MM.1S (cell line): ENCODE data around the gene TNRC18.

Experiments used
- DNase-seq: peaks from one replicate; pipeline ENCODE4 v3.0.0-alpha.2; 2015
- H2AFZ ChIP-seq: fragments of 300-600 bp; sonication (generic); 2 replicates; pipeline ENCODE4 v1.6.0; 2016; ENCODE audit warnings: antibody characterized with exemption, low read length
- H3F3A ChIP-seq: fragments of 300-600 bp; sonication (generic); 2 replicates; pipeline ENCODE4 v1.6.1; 2016; ENCODE audit warnings: mild to moderate bottlenecking, antibody characterized with exemption, low read length, moderate library complexity, mixed read lengths; ENCODE audit not compliant: insufficient read depth
- H3K27ac ChIP-seq: fragments of 300-600 bp; sonication (generic); 2 replicates; pipeline ENCODE4 v1.5.1; 2016; ENCODE audit warnings: mild to moderate bottlenecking, low read length
- H3K27me3 ChIP-seq: fragments of 300-600 bp; sonication (generic); replicated peaks from 2 replicates; pipeline ENCODE4 v1.6.0; 2016; ENCODE audit warnings: low read length; ENCODE audit not compliant: insufficient read depth
- H3K36me3 ChIP-seq: fragments of 300-600 bp; sonication (generic); replicated peaks from 2 replicates; pipeline ENCODE4 v1.6.1; 2016; ENCODE audit warnings: mild to moderate bottlenecking, low read length, mixed read lengths; ENCODE audit not compliant: insufficient read depth
- H3K4me1 ChIP-seq: fragments of 300-600 bp; sonication (generic); 2 replicates; pipeline ENCODE4 v1.6.1; 2016; ENCODE audit warnings: low read length, mixed read lengths
- H3K4me2 ChIP-seq: fragments of 300-600 bp; sonication (generic); 2 replicates; pipeline ENCODE4 v1.6.0; 2016; ENCODE audit warnings: low read depth, low read length
- H3K4me3 ChIP-seq: fragments of 300-600 bp; sonication (generic); 2 replicates; pipeline ENCODE4 v1.5.1; 2016; ENCODE audit warnings: low read length, mixed read lengths
- H3K79me2 ChIP-seq: fragments of 300-600 bp; sonication (generic); 2 replicates; pipeline ENCODE4 v1.6.1; 2016; ENCODE audit warnings: mixed run types, low read length, mixed read lengths
- H3K9ac ChIP-seq: fragments of 300-600 bp; sonication (generic); 2 replicates; pipeline ENCODE4 v1.6.1; 2016; ENCODE audit warnings: low read length, mixed read lengths
- H3K9me2 ChIP-seq: fragments of 300-600 bp; sonication (generic); replicated peaks from 2 replicates; pipeline ENCODE4 v1.6.1; 2016; ENCODE audit warnings: mild to moderate bottlenecking, low read length, mixed read lengths; ENCODE audit not compliant: insufficient read depth
- H3K9me3 ChIP-seq: fragments of 300-600 bp; sonication (generic); replicated peaks from 2 replicates; pipeline ENCODE4 v1.6.1; 2016; ENCODE audit warnings: mild to moderate bottlenecking, low read length, mixed read lengths; ENCODE audit not compliant: insufficient read depth
- H4K20me1 ChIP-seq: fragments of 300-600 bp; sonication (generic); 2 replicates; pipeline ENCODE4 v1.6.1; 2016; ENCODE audit warnings: mild to moderate bottlenecking, low read length, moderate library complexity, mixed read lengths; ENCODE audit not compliant: insufficient read depth
- CTCF ChIP-seq: fragments of 300-600 bp; sonication (generic); IDR thresholded peaks from 2 replicates; pipeline ENCODE4 v1.5.1; 2016; ENCODE audit warnings: antibody characterized with exemption, low read length, mixed read lengths
- EZH2 ChIP-seq: fragments of 300-600 bp; sonication (generic); optimal IDR thresholded peaks from 2 replicates; pipeline ENCODE3; 2017; ENCODE audit warnings: low read depth, mild to moderate bottlenecking, antibody characterized with exemption, low read length, mixed read lengths
- EZH2phosphoT487 ChIP-seq: fragments of 300-600 bp; sonication (generic); IDR thresholded peaks from 2 replicates; pipeline ENCODE4 v1.6.1; 2018; ENCODE audit warnings: antibody characterized with exemption, low read length

TNRC18 gene

GRCh38 chr7:5456409-5456808 lies 32.8 kb upstream of the TNRC18 start:
- no peaks in the 10 kb centered on the region; the same call in 1 of the 2 replicates for H3K27me3 ChIP-seq
- DNase-seq: no peak
- H3K9me2 ChIP-seq: no peaks in the 10 kb centered on the region
- no peaks in the 10 kb centered on the region for H3K4me1 ChIP-seq
- no peaks in the 10 kb centered on the region for H3F3A ChIP-seq
- H2AFZ ChIP-seq: no peak overlapping the region
- TF ChIP-seq EZH2: no peak
- TF ChIP-seq CTCF: no peak
- TF ChIP-seq EZH2phosphoT487: no peak
- no peaks in the 10 kb centered on the region for H3K79me2 ChIP-seq
- H4K20me1 ChIP-seq: no peaks in the 10 kb centered on the region
- H3K9ac ChIP-seq: no peak overlapping the region
- no peak overlapping the region for H3K4me2 ChIP-seq
- no peaks in the 10 kb centered on the region for H3K36me3 ChIP-seq
- H3K4me3 ChIP-seq: no peak overlapping the region
- no peak overlapping the region for H3K27ac ChIP-seq
- H3K9me3 ChIP-seq: no peaks in the 10 kb centered on the region

GRCh38 chr7:5455581-5456219 lies 32.1 kb upstream of the TNRC18 start:
- Histone ChIP-seq H3K9me3 (no peaks in the 10 kb centered on the region), H3F3A (no peaks in the 10 kb centered on the region), H3K9me2 (no peaks in the 10 kb centered on the region), H3K4me3 (no peak overlapping the region), H3K36me3 (no peaks in the 10 kb centered on the region), H2AFZ (no peak overlapping the region), H3K27ac (no peak overlapping the region), H3K27me3 (no peaks in the 10 kb centered on the region; the same call in 1 of the 2 replicates), H3K4me1 (no peaks in the 10 kb centered on the region), H3K4me2 (no peak overlapping the region), H3K79me2 (no peaks in the 10 kb centered on the region), H4K20me1 (no peaks in the 10 kb centered on the region), H3K9ac (no peak overlapping the region)
- no peak for DNase-seq
- TF ChIP-seq EZH2 (no peak), CTCF (no peak), EZH2phosphoT487 (no peak)

GRCh38 chr7:5455175-5455574 lies 31.5 kb upstream of the TNRC18 start:
- TF ChIP-seq EZH2phosphoT487 (no peak), CTCF (no peak), EZH2 (no peak)
- Histone ChIP-seq H3K9me2 (no peaks in the 10 kb centered on the region), H4K20me1 (no peaks in the 10 kb centered on the region), H3K36me3 (no peaks in the 10 kb centered on the region), H3K79me2 (no peaks in the 10 kb centered on the region), H3K9me3 (no peaks in the 10 kb centered on the region), H3K4me3 (no peak overlapping the region), H3K4me1 (no peaks in the 10 kb centered on the region), H3K27me3 (no peaks in the 10 kb centered on the region; the same call in 1 of the 2 replicates), H3K4me2 (no peak overlapping the region), H3K9ac (no peak overlapping the region), H2AFZ (no peak overlapping the region), H3F3A (no peaks in the 10 kb centered on the region), H3K27ac (no peak overlapping the region)
- no peak for DNase-seq
